Spleen (tissue), 11 donors: ENCODE data around the gene AEBP2. TPM values are rescaled to one million over a fixed set of nuclear protein-coding genes. Genes with fewer than 3 reads are reported as not detected.
"Not testable (repeated sequence)": the region's sequence is repeated elsewhere in the genome, so short reads cannot be mapped to it uniquely, and the experiment has no call there.

Source experiments
- DNase-seq: peaks from one replicate; pipeline ENCODE4 v3.0.0-alpha.2; 2020
- H3K27ac ChIP-seq, 8 donors: fragments of 200-600 bp; sonication (generic) in 7 of 8; 1 replicate in 4 of 8; 2 replicates in 4 of 8; pipeline versions ENCODE4 v1.5.0 to v1.8.0; 2016 to 2021; ENCODE audit warnings: inconsistent platforms in 4 of 8, mild to moderate bottlenecking in 4 of 8, moderate library complexity in 1 of 8
- H3K27me3 ChIP-seq, 7 donors: fragments of 200-600 bp; sonication (generic) in 6 of 7; replicated peaks in 1 of 7; 1 replicate in 4 of 7; 2 replicates in 3 of 7; pipeline versions ENCODE4 v1.5.0 to v1.8.0; 2016 to 2021; ENCODE audit warnings: inconsistent platforms in 3 of 7, mild to moderate bottlenecking in 1 of 7
- H3K36me3 ChIP-seq, 6 donors: fragments of 200-600 bp; sonication (generic) in 5 of 6; 1 replicate in 4 of 6; 2 replicates in 2 of 6; pipeline versions ENCODE4 v1.5.0 to v1.8.0; 2016 to 2021; ENCODE audit warnings: inconsistent platforms in 2 of 6
- H3K4me1 ChIP-seq, 6 donors: fragments of 200-600 bp; sonication (generic) in 5 of 6; 1 replicate in 3 of 6; 2 replicates in 3 of 6; pipeline versions ENCODE4 v1.5.0 to v1.8.0; 2016 to 2021; ENCODE audit warnings: inconsistent platforms in 3 of 6
- H3K4me3 ChIP-seq, 8 donors: fragments of 200-600 bp; sonication (generic) in 7 of 8; 1 replicate in 4 of 8; 2 replicates in 4 of 8; pipeline versions ENCODE4 v1.5.0 to v1.8.0; 2016 to 2021; ENCODE audit warnings: inconsistent platforms in 4 of 8, mild to moderate bottlenecking in 4 of 8, moderate library complexity in 2 of 8
- H3K9me3 ChIP-seq, 8 donors: fragments of 200-600 bp; sonication (generic) in 7 of 8; 1 replicate in 4 of 8; 2 replicates in 4 of 8; pipeline versions ENCODE4 v1.5.0 to v1.8.0; 2016 to 2021; ENCODE audit warnings: inconsistent platforms in 4 of 8
- POLR2A ChIP-seq, 3 donors: fragments of 450-650 bp; IDR thresholded peaks; one replicate each; pipeline ENCODE4 v1.5.1; 2017; ENCODE audit warnings: antibody characterized with exemption in 3 of 3, mild to moderate bottlenecking in 1 of 3
- POLR2AphosphoS5 ChIP-seq, 3 donors: sonication (generic); formaldehyde crosslinking; IDR thresholded peaks; one replicate each; pipeline ENCODE4 v1.5.1; 2017; ENCODE audit warnings: antibody characterized with exemption in 3 of 3
- WGBS, 5 donors: extraction: QIAGEN DNeasy Blood & Tissue Kit in 3 of 5; methylation state at CpG; one replicate each; pipeline versions ENCODE4 v1.1.5 to v1.1.7; 2013 to 2018; 5-methylcytosine and 5-hydroxymethylcytosine counted together
- intact Hi-C: fragments of 100-400 bp; cut with DNase I; formaldehyde crosslinking; loops from one replicate; pipeline ENCODE4 v1.15.0; 2023; ENCODE audit warnings: low total_unique reads
- polyA plus RNA-seq, 3 donors: library from polyadenylated mRNA; stranded (reverse); fragments of 200-250 nt; gene quantifications; one replicate each; pipeline ENCODE4 v1.2.1, GENCODE V29; 2013
- total RNA-seq, 7 donors: library from RNA; depleted of rRNA in 3 of 7; stranded (reverse); fragments of >200 nt in 3 of 7; fragmentation: NEBNext Ultra II Directional in 4 of 7; extraction: Animal tissue kit (Norgen Biotek cat#: 25700) in 4 of 7; gene quantifications; one replicate each; pipeline versions ENCODE4 v1.1.0 to v1.2.1, GENCODE V29; 2016 to 2021
- TF ChIP-seq, protein P1 (sequence below), 11 experiments: fragments of 200-600 bp in 7 of 11; fragments of 450-650 bp in 4 of 11; sonication (generic) in 4 of 11; IDR thresholded peaks in 8 of 11; conservative IDR thresholded peaks in 3 of 11; 1 replicate in 7 of 11; 2 replicates in 4 of 11; pipeline versions ENCODE4 v1.4.0 to v1.8.0; 2016 to 2021; ENCODE audit warnings: antibody characterized with exemption in 11 of 11, inconsistent platforms in 4 of 11, mild to moderate bottlenecking in 1 of 11
- donor health status: healthy with polysubstance abuse.
- donor health status: DM: no; HTN: no; CAD: no; lungs with moderate emphysema.
- donor health status: DM: no; HTN: no; CAD: no.
- donor health status: Bipolar disorder and iron deficiency.
- donor health status: healthy.
- donor health status: DM: no; HTN: no; CAD: no.
- donor health status: DM: yes; HTN: yes; CAD: no.

The AEBP2 gene
- total and polyA plus RNA-seq, 10 donors = 11.4 to 53.4 (median 42.0) TPM

- no peak overlapping the region for H3K4me3 ChIP-seq
- no peaks in the 10 kb centered on the region for H3K4me1 ChIP-seq
- H3K36me3 ChIP-seq = no peaks in the 10 kb centered on the region
- no peaks in the 10 kb centered on the region for H3K9me3 ChIP-seq
- H3K27me3 ChIP-seq = no peaks in the 10 kb centered on the region
- intact Hi-C loops = no loop called here
- WGBS, 5 donors = 91 to 96% (median 92%) methylated on average over 4 of the region's 4 CpGs
- no peak for DNase-seq
- H3K27ac ChIP-seq = no peak overlapping the region
- TF ChIP-seq, protein P1, sequence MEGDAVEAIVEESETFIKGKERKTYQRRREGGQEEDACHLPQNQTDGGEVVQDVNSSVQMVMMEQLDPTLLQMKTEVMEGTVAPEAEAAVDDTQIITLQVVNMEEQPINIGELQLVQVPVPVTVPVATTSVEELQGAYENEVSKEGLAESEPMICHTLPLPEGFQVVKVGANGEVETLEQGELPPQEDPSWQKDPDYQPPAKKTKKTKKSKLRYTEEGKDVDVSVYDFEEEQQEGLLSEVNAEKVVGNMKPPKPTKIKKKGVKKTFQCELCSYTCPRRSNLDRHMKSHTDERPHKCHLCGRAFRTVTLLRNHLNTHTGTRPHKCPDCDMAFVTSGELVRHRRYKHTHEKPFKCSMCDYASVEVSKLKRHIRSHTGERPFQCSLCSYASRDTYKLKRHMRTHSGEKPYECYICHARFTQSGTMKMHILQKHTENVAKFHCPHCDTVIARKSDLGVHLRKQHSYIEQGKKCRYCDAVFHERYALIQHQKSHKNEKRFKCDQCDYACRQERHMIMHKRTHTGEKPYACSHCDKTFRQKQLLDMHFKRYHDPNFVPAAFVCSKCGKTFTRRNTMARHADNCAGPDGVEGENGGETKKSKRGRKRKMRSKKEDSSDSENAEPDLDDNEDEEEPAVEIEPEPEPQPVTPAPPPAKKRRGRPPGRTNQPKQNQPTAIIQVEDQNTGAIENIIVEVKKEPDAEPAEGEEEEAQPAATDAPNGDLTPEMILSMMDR (IDR thresholded peaks at IDR 0.05 in 8 of 11, conservative IDR thresholded peaks at IDR 0.05 in 3 of 11) = no peak
- TF ChIP-seq POLR2AphosphoS5 (IDR thresholded peaks at IDR 0.05) (no peak), POLR2A (IDR thresholded peaks at IDR 0.05) (no peak)
Measured at GRCh38 chr12:19397534-19397933, 41.8 kb upstream of the AEBP2 start.

DNA sequence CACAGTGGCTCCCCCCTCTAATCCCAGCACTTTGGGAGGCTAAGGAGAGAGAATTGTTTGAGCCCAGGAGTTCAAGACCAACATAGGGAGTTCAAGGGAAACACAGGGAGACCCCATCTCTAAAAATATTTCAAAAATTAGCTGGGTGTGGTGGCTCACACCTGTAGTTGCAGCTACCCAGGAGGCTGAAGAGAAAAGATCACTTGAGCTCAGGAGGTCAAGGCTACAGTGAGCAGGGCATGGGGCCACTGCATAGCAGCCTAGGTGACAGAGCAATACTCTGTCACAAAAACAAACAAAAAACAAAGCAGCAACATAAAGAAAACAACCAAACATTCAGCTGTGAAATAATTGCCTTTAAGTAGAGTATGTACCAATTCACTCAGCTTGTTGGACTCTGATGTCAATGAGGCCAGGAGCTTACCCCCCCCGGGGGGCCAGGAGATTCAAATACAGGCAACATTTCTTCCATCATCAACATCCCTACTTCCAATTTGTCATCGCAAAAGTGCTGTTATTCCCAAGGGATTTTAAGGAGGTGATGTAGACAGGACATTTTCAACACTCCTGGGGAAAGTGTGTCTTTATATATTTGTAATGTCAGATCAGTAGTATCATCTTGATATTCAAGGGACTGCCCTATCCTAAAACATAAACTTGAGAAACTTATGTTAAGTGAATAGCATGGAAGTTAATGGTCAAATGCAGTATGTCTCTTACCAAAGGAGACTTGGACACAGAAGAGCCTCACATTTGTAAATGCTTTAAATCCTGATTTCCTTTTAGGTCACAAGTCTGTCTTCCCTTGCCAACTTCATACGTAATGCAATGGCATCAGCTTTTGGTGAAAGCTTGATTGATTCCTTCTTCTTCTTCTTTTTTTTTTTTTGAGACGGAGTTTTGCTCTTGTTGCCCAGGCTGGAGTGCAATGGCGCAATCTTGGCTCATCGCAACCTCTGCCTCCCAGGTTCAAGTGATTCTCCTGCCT is 40.6 kb upstream of the AEBP2 start:
- no peak for TF ChIP-seq POLR2A (IDR thresholded peaks at IDR 0.05)
- TF ChIP-seq, protein P1 (IDR thresholded peaks at IDR 0.05 in 8 of 11, conservative IDR thresholded peaks at IDR 0.05 in 3 of 11) = no peak
- TF ChIP-seq POLR2AphosphoS5 (IDR thresholded peaks at IDR 0.05) = no peak
- no peak overlapping the region for H3K4me3 ChIP-seq
- WGBS, 5 donors = 79 to 93% (median 85%) methylated on average over 6 of the region's 6 CpGs
- intact Hi-C loops = no loop called here
- peak; percentile 0 for DNase-seq
- no peaks in the 10 kb centered on the region for H3K36me3 ChIP-seq
- H3K27me3 ChIP-seq = no peaks in the 10 kb centered on the region
- H3K9me3 ChIP-seq = no peaks in the 10 kb centered on the region
- no peak overlapping the region for H3K27ac ChIP-seq
- no peaks in the 10 kb centered on the region for H3K4me1 ChIP-seq

DNA sequence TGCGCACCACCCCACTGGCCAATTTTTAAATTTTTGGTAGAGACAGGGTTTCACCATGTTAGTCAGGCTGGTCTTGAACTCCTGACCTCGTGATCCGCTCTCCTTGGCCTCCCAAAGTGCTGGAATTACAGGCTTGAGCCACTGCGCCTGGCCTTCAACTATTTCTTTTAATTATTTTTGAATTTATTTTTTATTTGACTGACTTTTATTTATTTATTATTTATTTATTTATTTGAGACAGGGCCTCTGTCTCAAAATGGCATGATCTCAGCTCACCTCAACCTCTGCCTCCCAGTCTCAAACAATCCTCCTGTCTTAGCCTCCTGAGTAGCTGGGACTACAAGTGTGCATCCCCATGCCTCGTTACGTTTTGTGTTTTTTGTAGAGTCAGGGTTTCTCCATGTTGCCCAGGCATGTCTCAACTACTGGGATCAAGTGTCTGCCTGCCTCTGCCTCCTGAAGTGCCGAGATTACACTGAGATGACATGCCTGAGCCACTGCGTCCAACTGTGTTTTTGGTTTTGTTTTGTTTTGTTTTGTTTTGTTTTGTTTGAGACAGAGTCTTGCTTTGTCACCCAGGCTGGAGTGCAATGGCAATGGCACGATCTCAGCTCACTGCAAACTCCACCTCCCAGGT is 38.5 kb upstream of the AEBP2 start:
- intact Hi-C loops, H3K27ac ChIP-seq, H3K9me3 ChIP-seq, H3K27me3 ChIP-seq, H3K4me3 ChIP-seq, H3K36me3 ChIP-seq, H3K4me1 ChIP-seq: not testable (repeated sequence)
- WGBS, 5 donors = 91 to 94% (median 93%) methylated on average over 9 of the region's 9 CpGs
- peak; percentile 5 for DNase-seq

GRCh38 chr12:19402211-19402610 is 37.1 kb upstream of the AEBP2 start:
- peaks cover 0 to 4% (median 0%) of the 10 kb centered on the region in 8 donors for H3K9me3 ChIP-seq
- H3K27me3 ChIP-seq = no peaks in the 10 kb centered on the region
- peak; percentile 17 for DNase-seq
- H3K4me1 ChIP-seq = no peaks in the 10 kb centered on the region
- H3K4me3 ChIP-seq = no peak overlapping the region
- intact Hi-C loops = no loop called here
- no peaks in the 10 kb centered on the region for H3K36me3 ChIP-seq
- 77 to 91% (median 87%) methylated on average over 3 to 6 of the region's 6 CpGs for WGBS, 5 donors
- TF ChIP-seq, protein P1 (IDR thresholded peaks at IDR 0.05 in 8 of 11, conservative IDR thresholded peaks at IDR 0.05 in 3 of 11) = no peak
- no peak for TF ChIP-seq POLR2A (IDR thresholded peaks at IDR 0.05)
- H3K27ac ChIP-seq = no peak overlapping the region
